H9 (cell line): Measurements from ENCODE around the gene TEC. TPM values are rescaled to one million over a fixed set of nuclear protein-coding genes. Genes with fewer than 3 reads are reported as not detected.

Source experiments
- DNase-seq: peaks from one replicate; pipeline ENCODE4 v3.0.0-alpha.2; 2017
- H2AFZ ChIP-seq: one replicate; pipeline ENCODE4 v1.6.1; 2013; ENCODE audit warnings: mild to moderate bottlenecking, low read length, control low read depth, moderate library complexity
- H2AK5ac ChIP-seq: 2 replicates; pipeline ENCODE4 v1.6.1; 2013; ENCODE audit warnings: low read length, control low read depth, mixed read lengths; ENCODE audit not compliant: insufficient read length
- H2BK120ac ChIP-seq: one replicate; pipeline ENCODE4 v1.6.1; 2013; ENCODE audit warnings: low read depth, mild to moderate bottlenecking, low read length, control low read depth, inconsistent platforms; ENCODE audit not compliant: poor library complexity, severe bottlenecking
- H2BK12ac ChIP-seq: 2 replicates; pipeline ENCODE4 v1.6.1; 2013; ENCODE audit warnings: low read length, control low read depth, mixed read lengths, low read depth; ENCODE audit not compliant: insufficient read length
- H2BK15ac ChIP-seq: 2 replicates; pipeline ENCODE4 v1.6.1; 2013; ENCODE audit warnings: low read depth, low read length, control low read depth
- H2BK20ac ChIP-seq: one replicate; pipeline ENCODE4 v1.6.1; 2013; ENCODE audit warnings: low read depth, mild to moderate bottlenecking, low read length, control low read depth, inconsistent platforms; ENCODE audit not compliant: poor library complexity, severe bottlenecking
- H2BK5ac ChIP-seq: 2 replicates; pipeline ENCODE4 v1.6.1; 2013; ENCODE audit warnings: low read length, control low read depth, mixed read lengths; ENCODE audit not compliant: insufficient read length
- H3K14ac ChIP-seq: 2 replicates; pipeline ENCODE4 v1.6.1; 2013; ENCODE audit warnings: low read length, control low read depth; ENCODE audit not compliant: insufficient read depth
- H3K18ac ChIP-seq: 2 replicates; pipeline ENCODE4 v1.6.1; 2013; ENCODE audit warnings: low read depth, mild to moderate bottlenecking, mixed read lengths, low read length, control low read depth; ENCODE audit not compliant: insufficient read length
- H3K23ac ChIP-seq: 2 replicates; pipeline ENCODE4 v1.6.1; 2013; ENCODE audit warnings: low read length, control low read depth, mixed read lengths, low read depth; ENCODE audit not compliant: insufficient read length
- H3K23me2 ChIP-seq: 2 replicates; pipeline ENCODE4 v1.6.1; 2013; ENCODE audit warnings: low read depth, mild to moderate bottlenecking, mixed read lengths, low read length, control low read depth; ENCODE audit not compliant: insufficient read length, poor library complexity, severe bottlenecking
- H3K27ac ChIP-seq: 2 replicates; pipeline ENCODE4 v1.5.1; 2013; ENCODE audit warnings: low read length, control low read depth, mixed read lengths, low read depth; ENCODE audit not compliant: insufficient read length
- H3K27me3 ChIP-seq: 2 replicates; pipeline ENCODE4 v1.6.1; 2013; ENCODE audit warnings: low read length, control low read depth, inconsistent platforms; ENCODE audit not compliant: insufficient read depth
- H3K4ac ChIP-seq: 2 replicates; pipeline ENCODE4 v1.6.1; 2013; ENCODE audit warnings: low read depth, mild to moderate bottlenecking, control low read depth, inconsistent platforms, low read length, moderate library complexity
- H3K4me1 ChIP-seq: 2 replicates; pipeline ENCODE4 v1.6.1; 2013; ENCODE audit warnings: low read length, control low read depth, inconsistent platforms; ENCODE audit not compliant: insufficient read depth
- H3K4me2 ChIP-seq: 2 replicates; pipeline ENCODE4 v1.6.1; 2013; ENCODE audit warnings: low read length, control low read depth, mixed read lengths; ENCODE audit not compliant: insufficient read length, insufficient read depth
- H3K56ac ChIP-seq: 2 replicates; pipeline ENCODE4 v1.6.1; 2013; ENCODE audit warnings: low read depth, mild to moderate bottlenecking, mixed read lengths, low read length, control low read depth; ENCODE audit not compliant: insufficient read length
- H3K79me1 ChIP-seq: 2 replicates; pipeline ENCODE4 v1.6.1; 2013; ENCODE audit warnings: low read depth, mild to moderate bottlenecking, moderate library complexity, low read length, control low read depth, inconsistent platforms; ENCODE audit not compliant: insufficient read depth, poor library complexity, severe bottlenecking
- H3K79me2 ChIP-seq: 2 replicates; pipeline ENCODE4 v1.6.1; 2013; ENCODE audit warnings: low read length, control low read depth, inconsistent platforms; ENCODE audit not compliant: insufficient read depth
- H3K9ac ChIP-seq: 2 replicates; pipeline ENCODE4 v1.6.1; 2013; ENCODE audit warnings: low read length, control low read depth, mixed read lengths; ENCODE audit not compliant: insufficient read length; ENCODE audit errors: extremely low read depth
- H3K9me3 ChIP-seq: one replicate; pipeline ENCODE4 v1.6.1; 2013; ENCODE audit warnings: low read depth, low read length, inconsistent platforms; ENCODE audit not compliant: control insufficient read depth
- H3T11ph ChIP-seq: one replicate; pipeline ENCODE4 v1.6.1; 2013; ENCODE audit warnings: mild to moderate bottlenecking, low read length, control low read depth, inconsistent platforms
- H4K20me1 ChIP-seq: one replicate; pipeline ENCODE4 v1.6.1; 2013; ENCODE audit not compliant: control insufficient read depth, insufficient read length, insufficient read depth
- H4K5ac ChIP-seq: 2 replicates; pipeline ENCODE4 v1.6.1; 2013; ENCODE audit warnings: low read depth, mild to moderate bottlenecking, mixed read lengths, low read length, control low read depth; ENCODE audit not compliant: insufficient read length
- H4K8ac ChIP-seq: replicated peaks from 2 replicates; pipeline ENCODE4 v1.6.1; 2013; ENCODE audit warnings: low read length, control low read depth, mixed read lengths, low read depth; ENCODE audit not compliant: insufficient read length
- H4K91ac ChIP-seq: 2 replicates; pipeline ENCODE4 v1.6.1; 2013; ENCODE audit warnings: low read depth, mild to moderate bottlenecking, moderate library complexity, mixed read lengths, low read length, control low read depth; ENCODE audit not compliant: insufficient read length
- H3K27ac Mint-ChIP-seq, 3 experiments: 2 replicates in 2 of 3; 3 replicates in 1 of 3; pipeline ENCODE4 v1.8.0; 2020 to 2021; ENCODE audit warnings: mixed read lengths in 3 of 3, mild to moderate bottlenecking in 1 of 3, moderate library complexity in 1 of 3
- H3K27me3 Mint-ChIP-seq: 2 replicates; pipeline ENCODE4 v1.8.0; 2021; ENCODE audit warnings: low read depth, mild to moderate bottlenecking, moderate library complexity, mixed read lengths
- H3K36me3 Mint-ChIP-seq, 3 experiments: 2 replicates in 2 of 3; 3 replicates in 1 of 3; pipeline ENCODE4 v1.8.0; 2020 to 2021; ENCODE audit warnings: low read depth in 3 of 3, mixed read lengths in 3 of 3; ENCODE audit not compliant: insufficient read depth in 1 of 3
- H3K4me1 Mint-ChIP-seq, 2 experiments: 2 replicates each; pipeline ENCODE4 v1.8.0; 2020; ENCODE audit warnings: mixed read lengths in 2 of 2
- H3K4me3 Mint-ChIP-seq, 2 experiments: 2 replicates in 1 of 2; 3 replicates in 1 of 2; pipeline ENCODE4 v1.8.0; 2020 to 2021; ENCODE audit warnings: mild to moderate bottlenecking in 2 of 2, mixed read lengths in 2 of 2, moderate library complexity in 1 of 2
- H3K9me3 Mint-ChIP-seq, 2 experiments: 2 replicates in 1 of 2; 3 replicates in 1 of 2; pipeline ENCODE4 v1.8.0; 2020; ENCODE audit warnings: mild to moderate bottlenecking in 2 of 2, mixed read lengths in 2 of 2, moderate library complexity in 1 of 2
- WGBS: extraction: QIAGEN DNeasy Blood & Tissue Kit; methylation state at CpG from one replicate; pipeline ENCODE4 v1.1.7; 2013; ENCODE audit warnings: missing lambda C conversion rate, low lambda C conversion rate, mixed read lengths; ENCODE audit not compliant: insufficient read length; ENCODE audit errors: extremely low coverage; 5-methylcytosine and 5-hydroxymethylcytosine counted together
- total RNA-seq: library from RNA; stranded (reverse); gene quantifications from 2 replicates; pipeline ENCODE4 v1.2.1, GENCODE V29; 2021
- TF ChIP-seq, protein P1 (sequence below): fragments of 200-600 bp; sonication (generic); conservative IDR thresholded peaks from 3 replicates; pipeline ENCODE4 v1.8.0; 2021; ENCODE audit warnings: antibody characterized with exemption, mild to moderate bottlenecking

TEC gene
- total RNA-seq, 1 experiment from 2014 or later = 1.8 TPM

DNA sequence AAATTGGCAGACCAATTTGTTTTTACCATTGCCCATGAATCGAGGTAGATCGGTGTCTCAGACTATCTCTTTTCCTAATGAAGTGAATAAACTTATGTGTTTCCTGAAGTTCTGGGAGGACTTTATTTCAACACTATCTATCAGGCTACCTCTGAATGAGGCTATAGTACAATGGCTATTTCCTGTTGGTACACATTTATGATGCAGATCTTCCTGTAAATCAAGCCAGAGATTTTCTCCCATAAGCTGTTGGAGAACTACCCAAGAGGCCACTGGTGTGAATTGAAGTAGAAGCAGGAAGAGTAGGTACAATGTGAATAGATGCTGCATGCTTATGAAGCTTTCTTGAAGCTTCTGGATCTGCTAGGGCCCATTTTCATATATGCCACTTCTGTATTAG lies 151.6 kb downstream of the TEC start:
- Histone ChIP-seq H2BK12ac (no peak overlapping the region), H2AK5ac (no peak overlapping the region), H3K14ac (no peak overlapping the region), H3K4me2 (no peak overlapping the region), H2AFZ (no peak overlapping the region), H3K79me2 (no peaks in the 10 kb centered on the region), H3K23me2 (no peaks in the 10 kb centered on the region), H4K20me1 (no peaks in the 10 kb centered on the region), H3K23ac (no peak overlapping the region), H3K27me3 (no peaks in the 10 kb centered on the region), H4K91ac (no peak overlapping the region), H4K8ac (no peak overlapping the region), H3K9ac (no peak overlapping the region), H3K4me1 (peaks cover 3% of the 10 kb centered on the region; the same call in 1 of the 2 replicates), H3T11ph (no peak overlapping the region), H2BK5ac (no peak overlapping the region), H3K4ac (no peak overlapping the region), H4K5ac (no peak overlapping the region), H3K18ac (no peak overlapping the region), H2BK15ac (no peak overlapping the region), H3K27ac (no peak overlapping the region), H3K56ac (no peak overlapping the region), H2BK120ac (no peak overlapping the region), H3K79me1 (no peaks in the 10 kb centered on the region), H3K9me3 (no peaks in the 10 kb centered on the region), H2BK20ac (no peak overlapping the region)
- no peak for DNase-seq
- no peak overlapping the region for H3K4me3 Mint-ChIP-seq
- no CpG with 5 or more reads among the region's 2 CpGs for WGBS
- H3K36me3 Mint-ChIP-seq = no peaks in the 10 kb centered on the region
- TF ChIP-seq, protein P1, sequence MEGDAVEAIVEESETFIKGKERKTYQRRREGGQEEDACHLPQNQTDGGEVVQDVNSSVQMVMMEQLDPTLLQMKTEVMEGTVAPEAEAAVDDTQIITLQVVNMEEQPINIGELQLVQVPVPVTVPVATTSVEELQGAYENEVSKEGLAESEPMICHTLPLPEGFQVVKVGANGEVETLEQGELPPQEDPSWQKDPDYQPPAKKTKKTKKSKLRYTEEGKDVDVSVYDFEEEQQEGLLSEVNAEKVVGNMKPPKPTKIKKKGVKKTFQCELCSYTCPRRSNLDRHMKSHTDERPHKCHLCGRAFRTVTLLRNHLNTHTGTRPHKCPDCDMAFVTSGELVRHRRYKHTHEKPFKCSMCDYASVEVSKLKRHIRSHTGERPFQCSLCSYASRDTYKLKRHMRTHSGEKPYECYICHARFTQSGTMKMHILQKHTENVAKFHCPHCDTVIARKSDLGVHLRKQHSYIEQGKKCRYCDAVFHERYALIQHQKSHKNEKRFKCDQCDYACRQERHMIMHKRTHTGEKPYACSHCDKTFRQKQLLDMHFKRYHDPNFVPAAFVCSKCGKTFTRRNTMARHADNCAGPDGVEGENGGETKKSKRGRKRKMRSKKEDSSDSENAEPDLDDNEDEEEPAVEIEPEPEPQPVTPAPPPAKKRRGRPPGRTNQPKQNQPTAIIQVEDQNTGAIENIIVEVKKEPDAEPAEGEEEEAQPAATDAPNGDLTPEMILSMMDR = no peak
- H3K27me3 Mint-ChIP-seq = no peaks in the 10 kb centered on the region
- no peak overlapping the region for H3K27ac Mint-ChIP-seq
- no peaks in the 10 kb centered on the region for H3K9me3 Mint-ChIP-seq
- peaks cover 16 to 19% of the 10 kb centered on the region in 2 experiments for H3K4me1 Mint-ChIP-seq
